DND-41 (cell line): ENCODE measurements around the gene SPATA3.

Experiments
- ATAC-seq: fragments of 200-7000 bp; cut with Tn5 transposase; 3 replicates; pipeline ENCODE4 v1.9.1; 2021; ENCODE audit warnings: low read depth; ENCODE audit not compliant: insufficient read depth
- DNase-seq: peaks from one replicate; pipeline ENCODE4 v3.0.0-alpha.2; 2020
- H2AFZ ChIP-seq: 2 replicates; pipeline ENCODE4 v1.6.0; 2012; ENCODE audit warnings: low read depth, low read length
- H3K27ac ChIP-seq: 2 replicates; pipeline ENCODE4 v1.5.1; 2012; ENCODE audit warnings: low read length, inconsistent platforms
- H3K27me3 ChIP-seq: fragments of 200-600 bp; sonication (generic); 2 replicates; pipeline ENCODE4 v1.6.0; 2012; ENCODE audit warnings: low read length, mild to moderate bottlenecking, inconsistent platforms; ENCODE audit not compliant: insufficient read depth, poor library complexity
- H3K36me3 ChIP-seq: 2 replicates; pipeline ENCODE4 v1.5.1; 2012; ENCODE audit warnings: low read length, inconsistent platforms; ENCODE audit not compliant: insufficient read depth
- H3K4me1 ChIP-seq: 2 replicates; pipeline ENCODE4 v1.5.1; 2012; ENCODE audit warnings: mild to moderate bottlenecking, low read length; ENCODE audit not compliant: insufficient read depth
- H3K4me2 ChIP-seq: 2 replicates; pipeline ENCODE4 v1.6.0; 2012; ENCODE audit warnings: mild to moderate bottlenecking, moderate library complexity, low read length, inconsistent platforms; ENCODE audit not compliant: insufficient read depth
- H3K4me3 ChIP-seq, 2 experiments: fragments of 200-600 bp in 1 of 2; shearing (Covaris generic) in 1 of 2; 2 replicates each; pipeline ENCODE4 v1.5.1; 2012 to 2016; ENCODE audit warnings: inconsistent platforms in 2 of 2, low read length in 2 of 2, mild to moderate bottlenecking in 2 of 2, low read depth in 1 of 2, moderate library complexity in 1 of 2
- H3K79me2 ChIP-seq: 2 replicates; pipeline ENCODE4 v1.6.0; 2012; ENCODE audit warnings: low read length, inconsistent platforms; ENCODE audit not compliant: insufficient read depth
- H3K9ac ChIP-seq: 2 replicates; pipeline ENCODE4 v1.6.0; 2012; ENCODE audit warnings: low read depth, mild to moderate bottlenecking, inconsistent platforms, low read length, moderate library complexity
- H3K9me3 ChIP-seq: 2 replicates; pipeline ENCODE4 v1.5.1; 2012; ENCODE audit warnings: low read length, moderate library complexity, mild to moderate bottlenecking, inconsistent platforms; ENCODE audit not compliant: insufficient read depth, severe bottlenecking
- H4K20me1 ChIP-seq: 2 replicates; pipeline ENCODE4 v1.6.0; 2012; ENCODE audit warnings: low read length; ENCODE audit not compliant: insufficient read depth
- EZH2 ChIP-seq: IDR thresholded peaks from 3 replicates; pipeline ENCODE4 v1.6.1; 2012; ENCODE audit warnings: borderline replicate concordance, low read depth, mild to moderate bottlenecking, moderate library complexity, low read length, inconsistent platforms; ENCODE audit not compliant: severe bottlenecking
- TF ChIP-seq, protein P1 (sequence below): IDR thresholded peaks from 2 replicates; pipeline ENCODE4 v1.5.1; 2012; ENCODE audit warnings: borderline replicate concordance, low read length, moderate library complexity, mild to moderate bottlenecking; ENCODE audit not compliant: poor library complexity, severe bottlenecking; ENCODE audit errors: extremely low read depth

The SPATA3 gene

DNA sequence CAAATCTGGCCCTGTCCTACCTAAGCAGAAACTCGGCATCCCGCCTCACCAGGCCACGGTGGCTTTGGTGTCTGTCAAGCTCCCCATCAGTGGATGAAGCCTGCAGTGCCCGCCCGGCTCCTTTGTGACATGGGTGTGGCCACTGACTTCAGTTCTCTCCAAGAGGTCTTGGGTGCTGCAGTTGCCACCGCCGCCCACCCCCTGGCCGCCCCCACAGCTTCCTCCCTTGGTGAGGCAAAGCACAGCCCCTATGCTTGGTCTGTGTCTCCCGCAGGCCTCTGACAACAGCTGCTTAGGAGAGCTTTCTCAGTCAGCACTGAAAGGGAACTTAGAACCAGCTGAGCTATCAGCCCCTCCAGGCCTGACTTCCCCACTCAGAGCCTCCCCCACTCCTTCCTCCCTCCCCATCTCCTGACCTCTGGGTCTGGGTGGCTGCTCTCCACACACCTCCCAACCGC is 48.0 kb upstream of the SPATA3 start:
- ATAC-seq = no peak
- Histone ChIP-seq H3K9me3 (no peaks in the 10 kb centered on the region), H3K79me2 (no peaks in the 10 kb centered on the region), H3K36me3 (no peaks in the 10 kb centered on the region), H3K9ac (no peak overlapping the region), H3K4me1 (no peaks in the 10 kb centered on the region), H4K20me1 (no peaks in the 10 kb centered on the region), H2AFZ (no peak overlapping the region), H3K4me2 (no peak overlapping the region), H3K27me3 (peaks cover 3% of the 10 kb centered on the region), H3K4me3 (no peak overlapping the region), H3K27ac (no peak overlapping the region)
- DNase-seq = no peak
- no peak for TF ChIP-seq EZH2
- TF ChIP-seq, protein P1, sequence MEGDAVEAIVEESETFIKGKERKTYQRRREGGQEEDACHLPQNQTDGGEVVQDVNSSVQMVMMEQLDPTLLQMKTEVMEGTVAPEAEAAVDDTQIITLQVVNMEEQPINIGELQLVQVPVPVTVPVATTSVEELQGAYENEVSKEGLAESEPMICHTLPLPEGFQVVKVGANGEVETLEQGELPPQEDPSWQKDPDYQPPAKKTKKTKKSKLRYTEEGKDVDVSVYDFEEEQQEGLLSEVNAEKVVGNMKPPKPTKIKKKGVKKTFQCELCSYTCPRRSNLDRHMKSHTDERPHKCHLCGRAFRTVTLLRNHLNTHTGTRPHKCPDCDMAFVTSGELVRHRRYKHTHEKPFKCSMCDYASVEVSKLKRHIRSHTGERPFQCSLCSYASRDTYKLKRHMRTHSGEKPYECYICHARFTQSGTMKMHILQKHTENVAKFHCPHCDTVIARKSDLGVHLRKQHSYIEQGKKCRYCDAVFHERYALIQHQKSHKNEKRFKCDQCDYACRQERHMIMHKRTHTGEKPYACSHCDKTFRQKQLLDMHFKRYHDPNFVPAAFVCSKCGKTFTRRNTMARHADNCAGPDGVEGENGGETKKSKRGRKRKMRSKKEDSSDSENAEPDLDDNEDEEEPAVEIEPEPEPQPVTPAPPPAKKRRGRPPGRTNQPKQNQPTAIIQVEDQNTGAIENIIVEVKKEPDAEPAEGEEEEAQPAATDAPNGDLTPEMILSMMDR = no peak

DNA sequence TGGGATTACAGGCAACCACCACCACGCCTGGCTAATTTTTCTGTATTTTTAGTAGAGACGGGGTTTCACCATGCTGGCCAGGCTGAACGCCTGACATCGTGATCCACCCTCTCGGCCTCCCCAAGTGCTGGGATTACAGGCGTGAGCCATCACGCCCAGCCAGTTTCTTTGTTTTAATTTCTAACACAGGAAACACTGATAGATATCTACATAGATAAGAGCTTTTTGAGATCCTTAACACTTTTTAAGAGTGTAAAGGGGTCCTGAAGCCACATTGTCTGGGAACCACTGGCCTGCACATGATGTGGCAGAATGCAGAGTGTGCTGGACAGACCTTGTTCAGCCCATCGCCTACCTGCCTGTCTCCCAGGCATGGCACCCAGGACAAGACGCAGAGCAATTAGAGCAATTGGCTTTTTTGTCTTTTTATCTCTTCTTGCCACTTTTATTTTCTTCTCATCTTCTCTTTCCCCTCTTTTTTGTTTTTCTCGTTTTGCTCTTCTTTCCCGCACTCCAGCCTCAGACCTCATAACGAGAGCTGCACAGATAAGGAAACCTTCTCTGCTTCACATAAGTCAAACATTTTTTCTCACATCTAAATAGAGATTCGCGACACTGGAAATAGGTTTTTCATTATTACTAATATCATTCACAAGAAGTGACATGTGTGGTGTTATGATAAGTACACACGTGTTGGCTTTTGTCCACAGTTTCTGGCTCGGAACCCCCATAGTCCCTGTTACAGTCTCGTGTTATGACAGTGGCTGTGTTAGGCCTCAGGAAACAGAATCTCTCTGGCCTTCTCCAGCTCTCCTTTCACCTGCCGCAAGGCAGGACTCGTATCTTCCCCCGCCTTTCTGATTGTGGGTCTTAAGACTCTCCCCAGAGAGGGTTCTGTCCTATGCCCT is 45.7 kb upstream of the SPATA3 start:
- no peak for TF ChIP-seq EZH2
- TF ChIP-seq, protein P1 = no peak
- H3K9me3 ChIP-seq = no peaks in the 10 kb centered on the region
- no peak overlapping the region for H2AFZ ChIP-seq
- ATAC-seq = no peak
- no peak for DNase-seq
- H4K20me1 ChIP-seq = no peaks in the 10 kb centered on the region
- H3K36me3 ChIP-seq = no peaks in the 10 kb centered on the region
- H3K27ac ChIP-seq = no peak overlapping the region
- H3K4me2 ChIP-seq = no peak overlapping the region
- peaks cover 4% of the 10 kb centered on the region for H3K27me3 ChIP-seq
- H3K4me1 ChIP-seq = no peaks in the 10 kb centered on the region
- no peaks in the 10 kb centered on the region for H3K79me2 ChIP-seq
- H3K9ac ChIP-seq = no peak overlapping the region
- no peak overlapping the region for H3K4me3 ChIP-seq

DNA sequence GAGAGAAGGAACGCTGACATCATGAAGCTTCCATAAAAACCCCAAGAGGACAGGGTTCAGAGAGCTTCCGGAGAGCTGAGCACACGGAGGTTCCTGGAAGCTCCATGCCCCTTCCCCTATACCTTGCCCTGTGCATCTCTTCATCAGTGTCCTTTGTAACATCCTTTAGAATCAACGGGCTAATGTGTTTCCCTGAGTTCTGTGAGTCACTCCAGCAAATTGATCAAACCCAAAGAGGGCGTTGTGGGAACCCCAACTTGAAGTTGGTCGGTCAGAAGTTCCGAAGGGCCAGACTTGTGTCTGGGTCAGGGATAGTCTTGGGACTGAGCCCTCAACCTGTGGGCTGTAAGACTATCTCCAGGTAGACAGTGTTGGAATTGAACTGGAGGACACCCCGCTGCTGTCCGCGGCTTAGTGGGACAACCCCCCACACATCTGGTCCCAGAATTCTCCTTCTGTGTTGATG is 45.0 kb upstream of the SPATA3 start:
- H3K27me3 ChIP-seq = peaks cover 7% of the 10 kb centered on the region
- H3K4me3 ChIP-seq = no peak overlapping the region
- H3K9me3 ChIP-seq = no peaks in the 10 kb centered on the region
- H2AFZ ChIP-seq = no peak overlapping the region
- DNase-seq (no peak), ATAC-seq (no peak)
- H4K20me1 ChIP-seq = no peaks in the 10 kb centered on the region
- H3K9ac ChIP-seq = no peak overlapping the region
- H3K36me3 ChIP-seq = no peaks in the 10 kb centered on the region
- no peaks in the 10 kb centered on the region for H3K4me1 ChIP-seq
- H3K79me2 ChIP-seq = no peaks in the 10 kb centered on the region
- H3K4me2 ChIP-seq = no peak overlapping the region
- TF ChIP-seq EZH2 = no peak
- TF ChIP-seq, protein P1 = no peak
- no peak overlapping the region for H3K27ac ChIP-seq
